A673 (cell line): ENCODE measurements around the gene SPTBN4. TPM values are rescaled to one million over a fixed set of nuclear protein-coding genes. Genes with fewer than 3 reads are reported as not detected.

Experiments used
- BruUV-seq: library from RNA; stranded (reverse); fragments of 400-500 nt; replicated peaks from 2 replicates; lab custom pipeline; 2021; lab: Mats Ljungman, UMichigan
- CTCF ChIA-PET: fragments of 300-600 bp; sonication (Branson Sonifier 250); formaldehyde crosslinking; loops from one replicate; lab custom pipeline; 2022; ENCODE audit warnings: antibody characterized with exemption; lab: Charles Lee
- POLR2A ChIA-PET: fragments of 300-600 bp; sonication (Branson Sonifier 250); formaldehyde crosslinking; loops from one replicate; lab custom pipeline; 2022; ENCODE audit warnings: antibody characterized with exemption; ENCODE audit not compliant: low non-redundant PET; lab: Charles Lee
- DNase-seq: peaks from one replicate; pipeline ENCODE4 v3.0.0-alpha.2; 2015; ENCODE audit warnings: low spot score
- H3K27ac ChIP-seq: fragments of 200-600 bp; sonication (generic); 2 replicates; pipeline ENCODE4 v1.5.1; 2016; ENCODE audit warnings: mixed run types, low read depth, mild to moderate bottlenecking, mixed read lengths, antibody characterized with exemption, low read length; ENCODE audit not compliant: poor library complexity, severe bottlenecking
- H3K27me3 ChIP-seq: fragments of 200-600 bp; sonication (generic); replicated peaks from 2 replicates; pipeline ENCODE4 v1.6.1; 2017; ENCODE audit warnings: mixed run types, low read depth, mild to moderate bottlenecking, mixed read lengths, antibody characterized with exemption, low read length; ENCODE audit not compliant: insufficient read depth, poor library complexity
- H3K36me3 ChIP-seq: fragments of 200-600 bp; sonication (generic); 2 replicates; pipeline ENCODE4 v1.6.1; 2016; ENCODE audit warnings: mixed run types, mild to moderate bottlenecking, mixed read lengths, antibody characterized with exemption, low read length; ENCODE audit not compliant: insufficient read depth, poor library complexity, severe bottlenecking
- H3K4me1 ChIP-seq: fragments of 200-600 bp; sonication (generic); 2 replicates; pipeline ENCODE4 v1.6.1; 2017; ENCODE audit warnings: mixed run types, mild to moderate bottlenecking, mixed read lengths, antibody characterized with exemption, low read length; ENCODE audit not compliant: insufficient read depth, poor library complexity, severe bottlenecking
- H3K4me3 ChIP-seq: fragments of 200-600 bp; sonication (generic); 2 replicates; pipeline ENCODE4 v1.5.1; 2016; ENCODE audit warnings: low read depth, mixed run types, mild to moderate bottlenecking, mixed read lengths, low read length; ENCODE audit not compliant: poor library complexity, severe bottlenecking
- H3K9me3 ChIP-seq: fragments of 200-600 bp; sonication (generic); 2 replicates; pipeline ENCODE4 v1.6.1; 2016; ENCODE audit warnings: mixed run types, low read depth, mild to moderate bottlenecking, mixed read lengths, antibody characterized with exemption, low read length; ENCODE audit not compliant: poor library complexity, severe bottlenecking
- CTCF ChIP-seq: fragments of 300-800, 200-600 bp; sonication (generic); conservative IDR thresholded peaks from 2 replicates; pipeline ENCODE4 v1.5.1; 2017; ENCODE audit warnings: low read depth, mild to moderate bottlenecking, antibody characterized with exemption, low read length, moderate library complexity, mixed read lengths
- EZH2 ChIP-seq: fragments of 200-600 bp; sonication (generic); IDR thresholded peaks from 2 replicates; pipeline ENCODE4 v1.6.1; 2017; ENCODE audit warnings: borderline replicate concordance, low read depth, mild to moderate bottlenecking, mixed read lengths, antibody characterized with exemption, low read length; ENCODE audit not compliant: poor library complexity, severe bottlenecking
- intact Hi-C: fragments of 100-400 bp; cut with micrococcal nuclease; formaldehyde crosslinking; loops from one replicate; pipeline ENCODE4 v1.10.0; 2022; ENCODE audit not compliant: unreplicated experiment
- total RNA-seq: library from RNA; stranded (reverse); gene quantifications from 2 replicates; pipeline ENCODE4 v1.2.3, GENCODE V29; 2021

Gene SPTBN4
- total RNA-seq, 1 experiment from 2014 or later = 0.43 TPM

- Histone ChIP-seq H3K4me1 (no peaks in the 10 kb centered on the region), H3K27me3 (no peaks in the 10 kb centered on the region), H3K4me3 (no peak overlapping the region), H3K36me3 (no peaks in the 10 kb centered on the region), H3K27ac (no peak overlapping the region), H3K9me3 (no peaks in the 10 kb centered on the region)
- no TSS peak for BruUV-seq
- CTCF ChIA-PET = no interaction called here
- no peak for TF ChIP-seq CTCF
- no peak for TF ChIP-seq EZH2
- DNase-seq = no peak
- POLR2A ChIA-PET = no interaction called here
- intact Hi-C loops = no loop called here
These were observed 25.5 kb downstream of the SPTBN4 start for GRCh38 chr19:40492274-40492673.

- no peaks in the 10 kb centered on the region for H3K27me3 ChIP-seq
- intact Hi-C loops = no loop called here
- ChIA-PET CTCF (no interaction called here), POLR2A (no interaction called here)
- no peak overlapping the region for H3K4me3 ChIP-seq
- H3K9me3 ChIP-seq = no peaks in the 10 kb centered on the region
- no TSS peak for BruUV-seq
- no peak overlapping the region for H3K27ac ChIP-seq
- H3K36me3 ChIP-seq = no peaks in the 10 kb centered on the region
- no peaks in the 10 kb centered on the region for H3K4me1 ChIP-seq
- DNase-seq = no peak
- TF ChIP-seq EZH2 = no peak
- no peak for TF ChIP-seq CTCF
These were observed 27.0 kb downstream of the SPTBN4 start for GRCh38 chr19:40493778-40494177.

- no peak for DNase-seq
- TF ChIP-seq EZH2 = no peak
- no peak for TF ChIP-seq CTCF
- ChIA-PET CTCF (no interaction called here), POLR2A (no interaction called here)
- intact Hi-C loops = no loop called here
- Histone ChIP-seq H3K27me3 (no peaks in the 10 kb centered on the region), H3K4me3 (no peak overlapping the region), H3K36me3 (no peaks in the 10 kb centered on the region), H3K4me1 (no peaks in the 10 kb centered on the region), H3K9me3 (no peaks in the 10 kb centered on the region), H3K27ac (no peak overlapping the region)
- BruUV-seq = no TSS peak
These were observed 27.5 kb downstream of the SPTBN4 start for GRCh38 chr19:40494191-40494838.
